ENCODE data around the gene LARP4.
"Not testable (repeated sequence)": the region's sequence is repeated elsewhere in the genome, so short reads cannot be mapped to it uniquely, and the experiment has no call there.

LARP4 gene

DNA sequence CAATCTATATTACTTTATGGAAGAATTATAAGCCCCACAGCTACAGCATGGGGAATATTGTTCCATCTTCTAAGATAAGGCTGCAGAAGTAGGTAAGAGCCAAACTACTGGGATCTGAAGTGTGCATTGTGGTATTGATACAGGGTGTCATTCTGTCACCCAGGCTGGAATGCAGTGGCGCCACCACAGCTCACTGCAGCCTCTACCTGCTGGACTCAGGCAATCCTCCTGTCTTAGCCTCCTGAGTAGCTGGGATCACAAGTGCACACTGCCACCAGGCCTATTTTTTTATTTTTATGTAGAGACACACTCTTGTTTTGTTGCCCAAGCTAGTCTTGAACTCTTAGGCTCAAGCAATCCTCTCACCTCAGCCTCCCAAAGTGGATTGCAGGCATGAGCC, 82.8 kb downstream of the LARP4 start:
- no peak for DNase-seq

DNA sequence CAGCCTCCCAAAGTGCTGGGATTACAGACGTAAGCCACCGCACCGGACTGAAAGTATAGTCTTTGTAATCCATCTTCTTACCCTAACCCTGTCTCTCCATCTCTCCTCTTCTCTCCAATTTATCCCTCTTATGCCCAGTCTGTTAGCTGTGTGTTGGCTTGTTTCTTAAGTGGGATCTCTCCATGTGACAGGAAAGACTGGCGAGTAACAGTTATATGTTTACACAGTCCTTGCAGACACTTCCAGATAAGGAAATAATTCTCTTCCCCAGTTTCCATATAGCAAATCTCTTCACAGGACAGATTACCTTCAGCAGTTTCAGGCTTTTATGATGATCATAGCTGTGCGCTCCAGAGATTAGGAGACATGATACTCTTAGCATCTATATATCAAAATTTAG, 88.1 kb downstream of the LARP4 start:
- no peak for DNase-seq

DNA sequence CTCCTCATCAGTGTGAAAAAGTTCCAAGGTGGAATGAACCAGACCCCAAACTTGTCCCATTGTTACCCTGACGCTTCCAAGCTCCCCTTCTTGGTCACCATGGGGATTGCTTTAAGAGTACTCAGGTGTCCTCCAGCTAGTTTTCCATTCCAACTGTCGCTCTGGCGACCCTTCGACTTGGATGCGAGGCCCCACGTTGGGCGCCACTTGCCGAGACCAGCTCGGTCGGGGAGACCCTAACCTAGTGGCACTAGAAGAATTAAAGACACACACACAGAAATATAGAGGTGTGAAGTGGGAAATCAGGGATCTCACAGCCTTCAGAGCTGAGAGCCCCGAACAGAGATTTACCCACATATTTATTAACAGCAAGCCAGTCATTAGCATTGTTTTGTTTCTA, 97.4 kb downstream of the LARP4 start:
- peak; percentile 10 for DNase-seq

DNA sequence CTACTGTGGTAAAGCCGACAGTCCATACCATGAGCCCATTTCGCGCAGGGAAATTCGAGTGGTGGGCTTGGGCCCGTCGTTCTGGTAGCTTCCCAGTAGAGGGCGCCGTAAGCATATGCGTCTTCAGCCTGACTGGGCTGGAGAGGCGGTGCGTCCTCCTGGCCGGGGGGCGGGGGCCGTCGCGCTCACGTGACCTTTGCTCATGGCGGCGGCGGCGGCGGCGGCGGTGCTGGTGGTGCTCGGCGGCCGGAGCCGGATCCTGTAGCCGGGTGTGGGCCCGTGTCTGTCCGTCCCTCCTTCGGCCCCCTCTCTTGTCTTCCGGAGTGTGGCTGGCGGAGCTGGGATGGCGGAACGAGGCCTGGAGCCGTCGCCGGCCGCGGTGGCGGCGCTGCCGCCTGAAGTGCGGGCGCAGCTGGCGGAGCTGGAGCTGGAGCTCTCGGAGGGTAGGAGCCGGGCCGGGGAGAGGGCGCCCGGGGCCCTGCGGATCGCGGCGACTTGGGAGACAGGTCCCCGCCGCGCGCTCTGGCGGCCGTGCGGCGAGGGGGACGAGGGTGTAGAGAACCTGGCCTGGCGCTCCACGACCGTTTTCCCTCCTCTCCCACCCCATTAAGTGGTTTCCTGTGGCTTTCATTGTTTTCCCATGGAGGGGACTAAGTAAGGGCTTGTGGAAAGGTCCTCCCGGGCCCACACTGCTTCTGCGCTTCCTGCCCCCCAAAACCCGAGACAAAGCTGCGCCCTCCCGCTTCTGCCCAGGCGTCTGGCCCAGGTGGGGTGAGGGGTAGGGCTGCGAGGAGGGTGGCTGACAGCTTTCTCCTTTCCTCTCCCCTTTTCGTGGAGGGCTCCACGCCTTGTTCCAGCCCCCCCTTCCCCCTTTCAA, 104.4 kb downstream of the LARP4 start, which contains the start of gene DIP2B:
DIP2B (plus strand) TSS at position 188 of the 877 bp plus-strand sequence; CDS start at position 344, 156 bp downstream.
- peak; percentile 95 for DNase-seq

DNA sequence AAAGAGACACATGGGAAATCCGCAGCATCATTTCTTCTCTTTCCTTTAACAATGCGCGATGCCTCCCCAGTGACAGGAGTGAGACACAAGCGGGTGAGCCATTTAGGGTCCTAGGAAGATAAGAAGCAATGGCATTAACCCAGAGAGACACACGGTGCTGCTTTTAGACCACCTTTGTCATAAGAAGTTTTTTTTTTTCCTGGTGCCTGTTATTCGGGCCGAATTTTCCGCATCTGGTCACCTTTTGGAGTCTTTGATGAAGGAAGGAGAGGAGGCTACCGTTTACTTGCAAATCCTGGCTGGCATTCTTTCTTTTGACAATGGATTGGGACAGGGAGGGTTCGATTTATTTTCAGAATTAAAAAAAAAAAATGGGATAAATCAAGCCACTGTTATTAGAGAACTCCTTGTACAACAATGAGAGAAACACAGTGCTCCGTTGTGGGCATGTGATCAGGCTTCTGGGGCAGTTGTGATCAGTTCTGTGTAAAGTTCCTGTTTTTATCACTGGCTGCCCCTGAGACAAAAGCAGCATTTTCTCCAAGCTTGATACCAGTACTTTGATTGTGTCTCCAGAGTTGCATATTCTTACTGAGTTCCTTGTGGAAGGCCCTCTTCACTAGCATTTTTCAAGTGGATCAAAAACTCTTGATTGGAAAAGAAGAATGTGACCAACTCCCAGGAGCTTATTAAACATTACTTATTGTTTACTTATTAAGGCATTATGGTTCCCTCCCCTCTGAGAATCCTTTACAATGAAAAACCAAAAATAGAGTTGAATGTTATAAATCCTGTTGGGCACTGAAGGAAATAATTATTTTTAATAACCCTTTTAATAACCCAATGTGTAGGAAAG, 105.2 kb downstream of the LARP4 start:
- no peak for DNase-seq

DNA sequence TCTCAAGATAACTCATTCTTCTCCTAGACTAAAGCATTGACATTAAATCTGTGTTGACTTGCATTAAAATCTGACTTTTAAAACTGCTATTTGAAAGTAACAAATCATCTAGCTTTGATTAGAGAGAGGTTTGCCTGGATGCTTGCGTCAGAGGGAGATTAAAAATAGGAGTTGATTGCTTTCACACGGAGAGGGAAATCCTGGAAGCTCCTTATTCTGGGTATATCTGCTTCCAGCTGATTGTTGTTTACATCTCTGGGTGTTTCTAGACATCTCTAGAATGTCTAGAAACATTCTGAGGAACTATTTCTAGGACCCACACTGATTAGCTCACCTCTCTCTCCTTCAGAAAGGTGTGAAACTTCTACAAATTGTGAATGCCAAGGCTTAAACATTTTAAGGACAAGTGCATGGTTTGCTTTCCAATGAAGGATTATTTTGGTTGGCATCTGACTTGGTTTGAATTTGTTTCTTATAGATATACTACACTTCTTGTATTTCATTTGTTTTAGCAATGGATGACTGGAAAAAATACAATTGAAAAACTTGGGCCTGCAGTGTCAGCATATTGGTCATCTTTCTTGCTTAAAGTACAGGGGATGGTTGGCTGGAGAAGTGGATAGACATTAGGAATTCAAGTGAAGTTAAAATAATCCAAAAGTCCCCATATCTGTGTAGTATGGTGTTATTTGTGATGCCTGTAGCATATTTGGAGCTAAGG, 106.2 kb downstream of the LARP4 start:
- DNase-seq = no peak

DNA sequence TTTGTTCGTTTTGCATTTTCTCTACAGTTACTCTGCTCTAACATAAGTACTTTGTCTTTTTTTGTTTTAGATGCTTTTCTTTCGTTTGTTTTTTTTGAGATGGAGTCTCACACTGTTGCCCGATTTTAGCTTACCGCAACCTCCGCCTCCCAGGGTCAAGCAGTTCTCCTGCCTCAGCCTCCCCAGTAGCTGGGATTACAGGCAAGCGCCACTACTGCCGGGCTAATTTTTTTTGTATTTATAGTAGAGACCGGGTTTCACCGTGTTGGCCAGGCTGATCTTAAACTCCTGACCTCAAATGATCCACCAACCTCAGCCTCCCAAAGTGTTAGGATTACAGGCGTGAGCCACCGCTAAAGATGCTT, 106.8 kb downstream of the LARP4 start:
- no peak for DNase-seq

DNA sequence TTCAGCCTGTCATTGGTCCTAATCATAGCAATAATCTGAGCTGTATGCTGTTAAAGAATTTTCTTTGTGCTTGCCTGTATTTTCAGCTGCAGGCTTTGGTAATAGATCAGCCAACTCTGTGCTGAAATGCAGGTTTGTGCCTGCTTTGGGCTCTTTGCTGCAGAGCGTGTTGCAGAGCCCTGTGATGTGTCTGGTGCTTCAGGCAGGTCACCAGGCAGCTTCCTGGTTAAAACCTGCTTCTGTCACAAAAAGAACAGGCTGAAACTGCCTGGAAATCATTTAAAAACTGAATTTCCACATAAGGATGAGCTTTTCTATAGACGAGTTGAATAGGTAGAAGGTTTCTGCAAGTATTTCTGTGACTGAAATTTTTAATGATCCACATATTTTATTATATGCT, 107.2 kb downstream of the LARP4 start:
- no peak for DNase-seq

DNA sequence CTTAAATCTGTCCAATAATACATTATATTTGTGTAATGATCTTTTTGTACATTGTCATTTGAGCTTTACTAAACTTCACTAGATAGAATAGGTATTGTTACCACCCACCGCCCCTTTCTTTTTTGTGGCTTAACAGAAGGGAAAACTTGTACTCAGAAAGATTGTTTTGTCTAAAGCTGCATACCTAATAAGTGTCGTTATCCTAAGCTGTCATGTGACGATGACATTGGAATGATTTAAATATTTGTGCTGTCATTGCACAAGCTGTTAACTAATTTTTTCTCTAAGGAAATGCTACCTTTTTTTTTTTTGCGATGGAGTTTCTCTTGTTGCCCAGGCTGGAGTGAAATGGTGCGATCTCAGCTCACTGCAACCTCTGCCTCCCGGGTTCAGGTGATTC, 107.7 kb downstream of the LARP4 start:
- DNase-seq = no peak

DNA sequence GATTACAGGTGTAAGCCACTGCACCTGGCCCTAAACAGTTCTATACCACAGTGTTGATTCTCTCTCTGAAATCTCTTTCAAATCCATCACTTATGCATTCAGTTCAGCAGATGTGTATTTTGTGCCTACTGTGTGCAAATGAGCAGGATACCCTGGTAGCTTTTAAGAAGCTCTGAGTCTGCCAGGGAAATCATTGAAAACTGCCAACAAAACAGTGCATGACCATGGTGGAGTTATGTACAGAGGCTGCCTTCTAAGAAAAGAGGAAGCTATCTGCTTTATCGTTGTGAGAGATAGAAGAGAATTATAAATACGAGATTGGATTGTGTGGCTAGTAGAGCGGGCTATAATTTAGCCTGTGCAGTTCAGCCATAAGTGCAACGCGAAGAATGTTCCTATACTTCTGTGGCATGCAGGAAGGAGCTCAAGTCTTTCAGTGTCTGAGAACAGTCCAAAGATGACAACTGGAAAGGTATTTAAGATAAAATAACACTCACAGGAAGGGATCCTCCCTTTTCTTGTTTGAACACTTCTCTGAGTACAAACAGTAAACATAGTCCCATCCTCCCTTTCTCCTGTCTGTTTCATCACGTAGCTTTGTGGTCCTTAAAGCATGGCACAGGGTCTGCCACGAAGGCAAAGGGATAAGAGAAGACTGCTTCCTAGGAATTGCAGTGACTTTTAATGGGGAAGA, 108.4 kb downstream of the LARP4 start:
- DNase-seq = no peak

DNA sequence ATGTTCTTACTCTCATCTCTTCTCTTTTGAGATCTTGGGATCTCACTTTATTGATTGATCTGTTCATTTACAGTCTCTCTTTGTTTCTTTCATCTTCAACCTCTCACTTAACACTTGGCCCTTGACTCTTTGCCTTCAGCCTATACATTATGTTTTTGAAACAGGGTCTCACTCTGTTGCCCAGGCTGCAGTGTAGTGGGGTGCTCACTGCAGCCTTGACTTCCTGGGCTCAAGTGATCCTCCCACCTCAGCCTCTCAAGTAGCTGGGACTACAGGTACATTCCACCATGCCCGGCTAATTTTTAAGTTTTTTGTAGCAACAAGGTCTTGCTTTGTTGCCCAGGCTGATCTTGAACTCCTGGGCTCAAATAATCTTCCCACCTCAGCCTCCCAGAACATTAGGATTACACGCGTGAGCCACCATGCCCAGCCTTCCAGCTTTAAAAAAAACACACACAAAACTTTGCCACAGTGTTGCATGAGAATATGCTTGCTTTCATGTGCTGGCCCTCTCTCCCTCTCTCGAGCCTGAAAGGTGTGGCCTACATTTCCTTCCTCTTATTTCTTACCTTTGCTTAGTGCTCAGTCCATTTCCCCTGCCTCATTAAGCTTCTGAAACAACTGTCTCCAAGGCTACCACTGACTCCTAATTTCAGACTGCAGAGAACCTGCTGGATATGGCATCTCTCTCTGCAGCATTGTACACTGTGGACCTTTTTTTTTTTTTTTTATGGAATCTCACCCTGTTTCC, 114.0 kb downstream of the LARP4 start:
- peak; percentile 28 for DNase-seq

DNA sequence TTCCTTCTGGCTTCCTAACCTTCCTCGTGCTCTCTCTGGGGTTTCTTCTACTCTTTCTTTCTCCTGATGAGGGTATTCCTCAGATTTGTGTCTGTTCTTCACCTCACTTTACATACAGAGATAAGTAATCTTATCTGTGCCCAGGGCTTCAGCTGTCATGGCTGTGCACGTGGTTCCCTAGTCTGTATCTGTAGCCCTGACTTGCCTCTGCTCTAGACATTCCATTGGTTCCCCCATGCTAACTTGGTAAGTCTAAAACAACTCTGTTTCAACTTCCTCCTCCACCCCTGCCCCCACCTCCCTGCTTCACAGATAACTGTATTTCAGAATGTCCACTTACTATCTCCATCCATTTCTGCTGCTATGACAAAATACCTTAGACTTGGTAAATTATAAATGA, 114.9 kb downstream of the LARP4 start:
- no peak for DNase-seq

DNA sequence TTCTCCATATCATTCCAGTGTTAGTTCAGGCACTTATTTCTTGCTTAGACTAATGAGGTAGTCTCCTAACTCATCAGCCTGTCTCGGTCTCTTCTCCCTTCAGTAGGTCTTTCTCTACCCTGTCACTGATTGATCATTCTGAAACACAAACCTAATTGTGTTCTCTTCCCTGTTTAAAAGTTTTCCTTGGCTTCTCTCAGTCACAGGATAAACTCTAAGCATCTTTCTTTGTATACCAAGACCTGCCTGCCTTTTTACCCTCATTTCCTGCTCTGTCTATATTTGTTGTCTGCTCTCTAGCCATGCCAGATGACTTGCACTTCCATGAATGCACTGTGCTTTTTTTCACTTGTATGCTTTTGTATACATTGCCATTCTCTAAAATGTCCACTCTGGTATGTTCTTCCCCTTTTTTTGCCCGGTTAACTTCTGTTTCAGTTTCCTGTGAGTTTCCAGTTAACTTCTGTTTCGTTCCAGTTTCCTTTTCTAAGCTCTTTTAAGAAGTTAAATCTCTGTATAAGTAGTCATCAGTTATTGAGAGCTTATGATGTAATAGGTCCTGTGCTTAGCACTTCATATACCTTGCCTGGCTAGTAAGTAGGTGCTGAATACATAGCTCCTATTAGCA, 116.8 kb downstream of the LARP4 start:
- DNase-seq = peak; percentile 39

DNA sequence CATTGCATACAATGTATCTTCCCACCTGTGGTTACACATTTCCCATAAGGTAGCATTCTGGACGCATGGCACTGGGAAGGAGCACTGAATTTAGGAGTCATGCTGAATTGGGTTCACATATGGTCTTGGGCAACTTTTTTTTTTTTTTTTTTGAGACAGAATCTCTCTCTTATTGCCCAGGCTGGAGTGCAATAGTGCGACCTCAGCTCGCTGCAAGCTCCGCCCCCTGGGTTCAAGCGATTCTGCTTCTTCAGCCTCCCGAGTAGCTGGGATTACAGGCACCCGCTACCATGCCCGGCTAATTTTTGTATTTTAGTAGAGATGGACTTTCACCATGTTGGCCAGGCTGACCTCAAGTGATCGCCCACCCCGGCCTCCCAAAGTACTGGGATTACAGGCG, 117.4 kb downstream of the LARP4 start:
- DNase-seq = no peak

DNA sequence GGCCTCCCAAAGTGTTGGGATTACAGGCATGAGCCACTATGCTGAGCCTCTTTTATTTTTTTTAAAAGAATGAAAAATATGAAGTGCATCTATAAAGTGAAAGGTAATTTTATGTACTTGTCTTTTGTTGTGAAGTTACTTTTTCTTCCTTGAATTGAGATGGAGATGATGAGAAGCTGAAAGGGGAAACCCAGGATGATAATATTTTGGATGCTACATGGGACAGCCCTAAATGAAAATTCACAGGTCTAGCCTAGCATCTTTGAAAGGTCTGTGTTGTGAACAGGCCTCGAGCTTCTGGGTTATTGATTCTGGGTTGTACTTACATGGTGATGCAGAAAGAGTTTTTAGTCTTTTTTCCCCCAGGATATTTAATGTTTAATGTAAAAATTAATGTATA, 118.7 kb downstream of the LARP4 start:
- DNase-seq = no peak

DNA sequence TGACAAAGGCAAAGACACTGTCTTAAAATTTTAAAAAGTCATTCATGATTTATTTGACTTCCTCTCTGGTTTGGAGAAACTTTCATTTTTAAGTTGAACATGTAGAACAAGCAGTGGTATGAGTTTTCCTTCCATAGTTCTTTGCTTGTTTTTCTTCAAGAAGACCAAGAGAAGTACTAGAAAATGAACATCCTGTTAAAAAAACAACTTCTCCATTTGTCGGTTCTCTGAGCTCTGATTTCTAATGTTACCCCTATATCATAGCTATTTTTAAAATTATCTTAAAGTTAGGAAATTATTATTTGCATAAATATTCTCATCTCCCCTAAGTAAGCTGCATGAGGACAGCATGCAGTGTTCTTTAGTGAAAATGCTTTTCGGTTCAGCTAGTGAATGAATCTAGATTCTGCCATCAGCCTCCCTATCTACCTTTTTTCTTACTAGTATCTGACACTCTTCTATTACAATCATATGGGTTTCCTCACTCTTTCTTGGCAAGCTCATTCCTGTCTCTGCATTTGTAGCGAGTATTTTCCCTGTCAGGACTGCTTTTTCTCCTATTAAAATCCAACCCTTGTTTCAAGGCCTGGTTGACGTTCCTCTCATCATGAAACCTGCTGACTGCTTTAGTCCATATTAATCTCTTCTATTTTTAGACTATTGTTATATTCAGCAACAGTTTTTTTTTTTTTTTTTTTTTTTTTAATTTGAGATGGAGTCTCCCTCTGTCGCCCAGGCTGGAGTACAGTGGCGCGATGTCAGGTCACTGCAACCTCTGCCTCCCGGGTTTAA, 119.9 kb downstream of the LARP4 start:
- no peak for DNase-seq

DNA sequence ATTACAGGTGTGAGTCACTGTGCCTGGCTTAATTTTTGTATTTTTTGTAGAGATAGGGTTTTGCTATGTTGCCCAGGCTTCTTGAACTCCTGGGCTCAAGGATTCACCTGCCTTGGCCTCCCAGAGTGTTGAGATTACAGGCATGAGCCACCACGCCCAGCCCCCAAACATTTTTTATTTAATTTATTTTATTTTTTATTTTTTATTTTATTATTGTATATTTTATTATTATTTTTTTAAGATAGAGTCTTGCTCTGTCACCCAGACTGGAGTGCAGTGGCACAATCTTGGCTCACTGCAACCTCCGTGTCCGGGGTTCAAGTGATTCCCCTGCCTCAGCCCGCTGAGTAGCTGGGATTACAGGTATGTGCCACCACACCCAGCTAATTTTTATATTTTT, 121.1 kb downstream of the LARP4 start:
- DNase-seq = not testable (repeated sequence)

DNA sequence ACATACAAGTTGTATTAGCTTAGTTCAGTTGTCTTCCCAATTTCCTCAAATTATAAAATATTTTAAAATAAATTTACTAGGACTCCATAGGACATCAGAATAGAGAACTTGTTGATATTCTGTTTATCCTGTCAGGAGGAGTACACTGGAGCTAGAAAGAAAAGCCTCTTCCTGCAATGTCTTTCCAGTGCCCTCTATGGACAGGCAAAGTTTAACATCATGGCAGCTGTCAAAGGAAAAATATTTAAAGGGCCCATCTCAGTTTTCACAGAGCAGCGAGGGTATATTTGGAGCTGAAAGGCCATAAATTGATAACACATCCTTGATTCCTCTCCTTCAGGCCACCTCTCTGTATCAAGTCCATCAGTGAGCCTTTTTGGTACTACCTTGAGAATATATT, 123.1 kb downstream of the LARP4 start:
- DNase-seq = no peak

DNA sequence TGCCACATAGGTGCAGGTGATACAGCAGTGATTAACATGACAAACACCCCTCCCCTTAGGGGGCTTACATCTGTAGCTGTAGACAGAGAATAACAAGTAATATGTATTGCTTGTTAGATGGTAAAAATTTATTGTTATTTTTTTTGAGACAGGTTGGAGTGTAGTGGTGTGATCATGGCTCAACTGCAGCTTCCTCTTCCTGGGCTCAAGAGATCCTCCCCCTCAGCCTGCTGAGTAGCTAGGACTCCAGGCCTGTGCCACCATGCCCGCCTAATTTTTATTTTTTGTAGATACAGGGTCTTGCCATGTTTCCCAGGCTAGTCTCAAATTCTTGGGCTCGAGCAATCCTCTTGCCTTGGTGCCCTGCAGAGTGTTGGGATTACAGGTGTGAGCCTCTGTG, 123.9 kb downstream of the LARP4 start:
- DNase-seq = no peak

DNA sequence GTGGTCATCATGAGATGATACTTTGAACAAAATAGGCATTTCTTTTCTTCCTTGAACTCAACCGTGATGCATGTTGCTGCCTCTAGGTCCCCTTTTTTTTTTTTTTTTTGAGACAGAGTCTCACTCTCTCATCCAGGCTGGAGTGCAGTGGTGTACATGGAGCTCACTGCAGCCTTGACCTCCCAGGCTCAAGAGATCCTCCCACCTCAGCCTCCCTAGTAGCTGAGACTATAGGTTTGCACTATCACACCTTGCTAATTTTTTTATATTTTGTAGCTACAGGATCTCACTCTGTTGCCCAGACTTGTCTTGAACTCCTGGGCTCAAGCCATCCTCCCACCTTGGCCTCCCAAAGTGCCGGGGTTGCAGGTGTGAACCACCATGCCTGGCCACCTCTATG, 124.7 kb downstream of the LARP4 start:
- no peak for DNase-seq

DNA sequence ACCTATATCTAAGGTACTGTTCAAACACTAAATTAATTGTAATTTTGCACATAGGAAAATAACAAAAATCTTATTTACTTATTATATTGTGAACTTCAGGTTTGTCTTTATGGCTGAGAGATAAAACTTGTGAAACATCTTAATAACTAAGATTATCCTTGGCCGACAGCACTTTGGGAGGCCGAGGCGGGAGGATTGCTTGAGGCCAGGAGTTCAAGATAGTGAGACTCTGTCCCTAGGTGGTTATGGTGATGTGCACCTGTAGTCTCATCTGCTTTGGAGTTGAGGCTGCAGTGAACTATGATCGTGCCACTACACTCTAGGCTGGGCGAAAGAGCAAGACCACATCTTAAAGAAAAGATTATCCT, 126.7 kb downstream of the LARP4 start:
- DNase-seq = no peak

All from CD4-positive, alpha-beta T cell treated with Interleukin-17A for 1 hour (primary cell).